GM23338 (cell line): ENCODE data around the gene GLOD5. TPM values are rescaled to one million over a fixed set of nuclear protein-coding genes. Genes with fewer than 3 reads are reported as not detected.

Source experiments
- ATAC-seq: fragments of 200-7000 bp; cut with Tn5 transposase; 3 replicates; pipeline ENCODE4 v1.9.1; 2020
- DNase-seq: peaks from one replicate; pipeline ENCODE4 v3.0.0-alpha.2; 2015; ENCODE audit warnings: low spot score
- H2AFZ ChIP-seq: fragments of 200-600 bp; sonication (generic); 2 replicates; pipeline ENCODE4 v1.8.0; 2016; ENCODE audit warnings: antibody characterized with exemption, mild to moderate bottlenecking, moderate library complexity
- H3F3A ChIP-seq: fragments of 200-600 bp; sonication (generic); replicated peaks from 2 replicates; pipeline ENCODE4 v1.8.0; 2017; ENCODE audit warnings: antibody characterized with exemption, mixed run types, low read depth
- H3K27ac ChIP-seq: fragments of 200-600 bp; sonication (generic); 2 replicates; pipeline ENCODE4 v1.6.1; 2016; ENCODE audit warnings: low read depth
- H3K27me3 ChIP-seq: fragments of 200-600 bp; sonication (generic); 2 replicates; pipeline ENCODE4 v1.8.0; 2016; ENCODE audit warnings: mild to moderate bottlenecking, mixed run types, moderate library complexity; ENCODE audit not compliant: insufficient read depth
- H3K36me3 ChIP-seq: fragments of 200-600 bp; sonication (generic); 2 replicates; pipeline ENCODE4 v1.8.0; 2016; ENCODE audit warnings: mild to moderate bottlenecking; ENCODE audit not compliant: insufficient read depth
- H3K4me1 ChIP-seq: fragments of 200-600 bp; sonication (generic); 2 replicates; pipeline ENCODE4 v1.8.0; 2016; ENCODE audit warnings: mild to moderate bottlenecking, moderate library complexity; ENCODE audit not compliant: insufficient read depth
- H3K4me2 ChIP-seq: fragments of 200-600 bp; sonication (generic); 2 replicates; pipeline ENCODE4 v1.7.1; 2017; ENCODE audit warnings: mixed run types
- H3K4me3 ChIP-seq: fragments of 200-600 bp; sonication (generic); 2 replicates; pipeline ENCODE4 v1.6.1; 2016; ENCODE audit warnings: mixed run types
- H3K79me2 ChIP-seq: fragments of 200-600 bp; sonication (generic); replicated peaks from 2 replicates; pipeline ENCODE4 v1.8.0; 2017; ENCODE audit warnings: mild to moderate bottlenecking; ENCODE audit not compliant: insufficient read depth
- H3K9me2 ChIP-seq: fragments of 200-600 bp; sonication (generic); 2 replicates; pipeline ENCODE4 v1.8.0; 2017; ENCODE audit not compliant: insufficient read depth
- H4K20me1 ChIP-seq: fragments of 200-600 bp; sonication (generic); replicated peaks from 2 replicates; pipeline ENCODE4 v1.8.0; 2017; ENCODE audit warnings: mild to moderate bottlenecking; ENCODE audit not compliant: insufficient read depth
- H3K27ac Mint-ChIP-seq: 2 replicates; pipeline ENCODE4 v1.8.0; 2020; ENCODE audit warnings: inconsistent platforms, mild to moderate bottlenecking, moderate library complexity, mixed read lengths
- H3K27me3 Mint-ChIP-seq: 3 replicates; pipeline ENCODE4 v1.8.0; 2022; ENCODE audit warnings: low read depth, mild to moderate bottlenecking, moderate library complexity, mixed read lengths, inconsistent platforms; ENCODE audit not compliant: insufficient read depth, poor library complexity
- H3K36me3 Mint-ChIP-seq: 3 replicates; pipeline ENCODE4 v1.8.0; 2021; ENCODE audit warnings: low read depth, mild to moderate bottlenecking, inconsistent platforms, moderate library complexity, mixed read lengths
- H3K4me1 Mint-ChIP-seq: 3 replicates; pipeline ENCODE4 v1.8.0; 2020; ENCODE audit warnings: mild to moderate bottlenecking, inconsistent platforms, mixed read lengths
- H3K4me3 Mint-ChIP-seq: 3 replicates; pipeline ENCODE4 v1.8.0; 2021; ENCODE audit warnings: moderate library complexity, mild to moderate bottlenecking, inconsistent platforms, mixed read lengths
- H3K9me3 Mint-ChIP-seq: 3 replicates; pipeline ENCODE4 v1.8.0; 2020; ENCODE audit warnings: moderate library complexity, mild to moderate bottlenecking, inconsistent platforms, mixed read lengths
- CREB1 ChIP-seq: fragments of 250-450 bp; sonication (Bioruptor Pico); IDR thresholded peaks from 2 replicates; pipeline ENCODE4 v1.5.0; 2020; ENCODE audit warnings: low read depth, mild to moderate bottlenecking, moderate library complexity
- ETS1 ChIP-seq: IDR thresholded peaks from 2 replicates; pipeline ENCODE4 v1.6.1; 2016; ENCODE audit warnings: antibody characterized with exemption
- EZH2phosphoT487 ChIP-seq: fragments of 200-600 bp; sonication (generic); IDR thresholded peaks from one replicate; pipeline ENCODE4 v1.8.1; 2018; ENCODE audit warnings: antibody characterized with exemption; ENCODE audit not compliant: unreplicated experiment
- JUNB ChIP-seq: IDR thresholded peaks from one replicate; pipeline ENCODE4 v1.6.1; 2016; ENCODE audit warnings: antibody characterized with exemption; ENCODE audit not compliant: unreplicated experiment
- POLR2AphosphoS5 ChIP-seq: IDR thresholded peaks from 2 replicates; pipeline ENCODE4 v1.6.1; 2016; ENCODE audit warnings: antibody characterized with exemption, low read depth
- REST ChIP-seq: IDR thresholded peaks from one replicate; pipeline ENCODE4 v1.6.1; 2018; ENCODE audit warnings: antibody characterized with exemption; ENCODE audit not compliant: unreplicated experiment
- STAT1 ChIP-seq: IDR thresholded peaks from one replicate; pipeline ENCODE4 v1.6.1; 2016; ENCODE audit warnings: antibody characterized with exemption; ENCODE audit not compliant: unreplicated experiment
- ZNF331 ChIP-seq: fragments of 250-450 bp; sonication (Bioruptor Pico); IDR thresholded peaks from 2 replicates; pipeline ENCODE4 v1.5.0; 2020; ENCODE audit warnings: low read depth, mild to moderate bottlenecking, moderate library complexity
- polyA plus RNA-seq: library from polyadenylated mRNA; unstranded; fragments of >200 nt; fragmentation: Nextera tagmentation; extraction: Ambion mirVana; gene quantifications from 2 replicates; pipeline ENCODE4 v1.2.1, GENCODE V29; 2016
- total RNA-seq: library from RNA; depleted of rRNA; stranded (reverse); fragments of >200 nt; shearing (Covaris generic); gene quantifications from 2 replicates; pipeline ENCODE4 v1.2.3, GENCODE V29; 2014
- TF ChIP-seq, protein P1 (sequence below): fragments of 250-450 bp; sonication (Bioruptor Pico); IDR thresholded peaks from 2 replicates; pipeline ENCODE4 v1.5.0; 2020; ENCODE audit warnings: mild to moderate bottlenecking, moderate library complexity

Gene GLOD5
- total and polyA plus RNA-seq, 2 experiments from 2014 or later = not detected

GRCh38 chrX:48776818-48777439 lies 15.4 kb downstream of the GLOD5 start (continued):
- TF ChIP-seq, protein P1, sequence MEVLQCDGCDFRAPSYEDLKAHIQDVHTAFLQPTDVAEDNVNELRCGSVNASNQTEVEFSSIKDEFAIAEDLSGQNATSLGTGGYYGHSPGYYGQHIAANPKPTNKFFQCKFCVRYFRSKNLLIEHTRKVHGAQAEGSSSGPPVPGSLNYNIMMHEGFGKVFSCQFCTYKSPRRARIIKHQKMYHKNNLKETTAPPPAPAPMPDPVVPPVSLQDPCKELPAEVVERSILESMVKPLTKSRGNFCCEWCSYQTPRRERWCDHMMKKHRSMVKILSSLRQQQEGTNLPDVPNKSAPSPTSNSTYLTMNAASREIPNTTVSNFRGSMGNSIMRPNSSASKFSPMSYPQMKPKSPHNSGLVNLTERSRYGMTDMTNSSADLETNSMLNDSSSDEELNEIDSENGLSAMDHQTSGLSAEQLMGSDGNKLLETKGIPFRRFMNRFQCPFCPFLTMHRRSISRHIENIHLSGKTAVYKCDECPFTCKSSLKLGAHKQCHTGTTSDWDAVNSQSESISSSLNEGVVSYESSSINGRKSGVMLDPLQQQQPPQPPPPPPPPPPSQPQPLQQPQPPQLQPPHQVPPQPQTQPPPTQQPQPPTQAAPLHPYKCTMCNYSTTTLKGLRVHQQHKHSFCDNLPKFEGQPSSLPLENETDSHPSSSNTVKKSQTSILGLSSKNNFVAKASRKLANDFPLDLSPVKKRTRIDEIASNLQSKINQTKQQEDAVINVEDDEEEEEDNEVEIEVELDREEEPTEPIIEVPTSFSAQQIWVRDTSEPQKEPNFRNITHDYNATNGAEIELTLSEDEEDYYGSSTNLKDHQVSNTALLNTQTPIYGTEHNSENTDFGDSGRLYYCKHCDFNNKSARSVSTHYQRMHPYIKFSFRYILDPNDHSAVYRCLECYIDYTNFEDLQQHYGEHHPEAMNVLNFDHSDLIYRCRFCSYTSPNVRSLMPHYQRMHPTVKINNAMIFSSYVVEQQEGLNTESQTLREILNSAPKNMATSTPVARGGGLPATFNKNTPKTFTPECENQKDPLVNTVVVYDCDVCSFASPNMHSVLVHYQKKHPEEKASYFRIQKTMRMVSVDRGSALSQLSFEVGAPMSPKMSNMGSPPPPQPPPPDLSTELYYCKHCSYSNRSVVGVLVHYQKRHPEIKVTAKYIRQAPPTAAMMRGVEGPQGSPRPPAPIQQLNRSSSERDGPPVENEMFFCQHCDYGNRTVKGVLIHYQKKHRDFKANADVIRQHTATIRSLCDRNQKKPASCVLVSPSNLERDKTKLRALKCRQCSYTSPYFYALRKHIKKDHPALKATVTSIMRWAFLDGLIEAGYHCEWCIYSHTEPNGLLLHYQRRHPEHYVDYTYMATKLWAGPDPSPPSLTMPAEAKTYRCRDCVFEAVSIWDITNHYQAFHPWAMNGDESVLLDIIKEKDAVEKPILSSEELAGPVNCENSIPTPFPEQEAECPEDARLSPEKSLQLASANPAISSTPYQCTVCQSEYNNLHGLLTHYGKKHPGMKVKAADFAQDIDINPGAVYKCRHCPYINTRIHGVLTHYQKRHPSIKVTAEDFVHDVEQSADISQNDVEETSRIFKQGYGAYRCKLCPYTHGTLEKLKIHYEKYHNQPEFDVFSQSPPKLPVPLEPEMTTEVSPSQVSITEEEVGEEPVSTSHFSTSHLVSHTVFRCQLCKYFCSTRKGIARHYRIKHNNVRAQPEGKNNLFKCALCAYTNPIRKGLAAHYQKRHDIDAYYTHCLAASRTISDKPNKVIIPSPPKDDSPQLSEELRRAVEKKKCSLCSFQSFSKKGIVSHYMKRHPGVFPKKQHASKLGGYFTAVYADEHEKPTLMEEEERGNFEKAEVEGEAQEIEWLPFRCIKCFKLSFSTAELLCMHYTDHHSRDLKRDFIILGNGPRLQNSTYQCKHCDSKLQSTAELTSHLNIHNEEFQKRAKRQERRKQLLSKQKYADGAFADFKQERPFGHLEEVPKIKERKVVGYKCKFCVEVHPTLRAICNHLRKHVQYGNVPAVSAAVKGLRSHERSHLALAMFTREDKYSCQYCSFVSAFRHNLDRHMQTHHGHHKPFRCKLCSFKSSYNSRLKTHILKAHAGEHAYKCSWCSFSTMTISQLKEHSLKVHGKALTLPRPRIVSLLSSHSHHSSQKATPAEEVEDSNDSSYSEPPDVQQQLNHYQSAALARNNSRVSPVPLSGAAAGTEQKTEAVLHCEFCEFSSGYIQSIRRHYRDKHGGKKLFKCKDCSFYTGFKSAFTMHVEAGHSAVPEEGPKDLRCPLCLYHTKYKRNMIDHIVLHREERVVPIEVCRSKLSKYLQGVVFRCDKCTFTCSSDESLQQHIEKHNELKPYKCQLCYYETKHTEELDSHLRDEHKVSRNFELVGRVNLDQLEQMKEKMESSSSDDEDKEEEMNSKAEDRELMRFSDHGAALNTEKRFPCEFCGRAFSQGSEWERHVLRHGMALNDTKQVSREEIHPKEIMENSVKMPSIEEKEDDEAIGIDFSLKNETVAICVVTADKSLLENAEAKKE = no peak
- no peak for TF ChIP-seq ZNF331 (CRISPR knock-in tag)

GRCh38 chrX:48779399-48779798 lies 17.9 kb downstream of the GLOD5 start:
- Histone ChIP-seq H3K9me2 (no peaks in the 10 kb centered on the region), H3K27ac (no peak overlapping the region), H3K79me2 (no peaks in the 10 kb centered on the region), H3K36me3 (no peaks in the 10 kb centered on the region), H4K20me1 (no peaks in the 10 kb centered on the region), H3K4me3 (no peak overlapping the region), H3K4me1 (no peaks in the 10 kb centered on the region), H3F3A (no peaks in the 10 kb centered on the region), H3K27me3 (no peaks in the 10 kb centered on the region), H3K4me2 (no peak overlapping the region), H2AFZ (no peak overlapping the region)
- Mint-ChIP-seq H3K9me3 (peaks cover 3% of the 10 kb centered on the region; the same call in 1 of the 3 replicates), H3K4me1 (peaks cover 13% of the 10 kb centered on the region), H3K27ac (no peak overlapping the region), H3K36me3 (no peaks in the 10 kb centered on the region), H3K4me3 (no peak overlapping the region), H3K27me3 (peaks cover 5% of the 10 kb centered on the region)
- ATAC-seq (no peak), DNase-seq (no peak)
- no peak for TF ChIP-seq STAT1
- no peak for TF ChIP-seq CREB1 (CRISPR knock-in tag)
- TF ChIP-seq EZH2phosphoT487 = no peak
- TF ChIP-seq REST = no peak
- no peak for TF ChIP-seq POLR2AphosphoS5
- TF ChIP-seq JUNB = no peak
- TF ChIP-seq ETS1 = no peak
